OCI-LY7 (cell line): ENCODE measurements around the gene CLEC2L. TPM values are rescaled to one million over a fixed set of nuclear protein-coding genes. Genes with fewer than 3 reads are reported as not detected.

Experiments
- BruUV-seq: library from RNA; stranded (reverse); fragments of 400-500 nt; replicated peaks from 2 replicates; lab custom pipeline; 2021; lab: Mats Ljungman, UMichigan
- CTCF ChIA-PET: fragments of 300-600 bp; sonication (Branson Sonifier 250); formaldehyde crosslinking; loops from one replicate; lab custom pipeline; 2022; ENCODE audit warnings: antibody characterized with exemption; ENCODE audit not compliant: unreplicated experiment; lab: Charles Lee
- POLR2A ChIA-PET: fragments of 300-600 bp; sonication (Branson Sonifier 250); formaldehyde crosslinking; loops from one replicate; lab custom pipeline; 2022; ENCODE audit warnings: antibody characterized with exemption; lab: Charles Lee
- DNase-seq: peaks from one replicate; pipeline ENCODE4 v3.0.0-alpha.2; 2015; ENCODE audit warnings: low spot score
- H2AFZ ChIP-seq: fragments of 200-600 bp; sonication (generic), shearing (Covaris generic); 2 replicates; pipeline ENCODE4 v1.6.1; 2014; ENCODE audit warnings: mild to moderate bottlenecking, antibody characterized with exemption, low read length, moderate library complexity
- H3K27ac ChIP-seq: fragments of 200-600 bp; sonication (generic); 2 replicates; pipeline ENCODE4 v1.5.1; 2014; ENCODE audit warnings: mixed run types, low read depth, mild to moderate bottlenecking, moderate library complexity, low read length, inconsistent platforms; ENCODE audit not compliant: poor library complexity, severe bottlenecking
- H3K36me3 ChIP-seq: fragments of 200-600 bp; sonication (generic); 2 replicates; pipeline ENCODE4 v1.6.1; 2014; ENCODE audit warnings: mild to moderate bottlenecking, antibody characterized with exemption, low read length, moderate library complexity, mixed read lengths; ENCODE audit not compliant: insufficient read depth
- H3K4me1 ChIP-seq: fragments of 200-600 bp; sonication (generic); 2 replicates; pipeline ENCODE4 v1.5.1; 2014; ENCODE audit warnings: mild to moderate bottlenecking, low read length; ENCODE audit not compliant: insufficient read depth, poor library complexity, severe bottlenecking
- H3K4me2 ChIP-seq: fragments of 200-600 bp; sonication (generic); 2 replicates; pipeline ENCODE4 v1.6.1; 2014; ENCODE audit warnings: mild to moderate bottlenecking, low read length
- H3K4me3 ChIP-seq: fragments of 200-600 bp; sonication (generic); 2 replicates; pipeline ENCODE4 v1.5.1; 2014; ENCODE audit warnings: mild to moderate bottlenecking, low read depth, low read length; ENCODE audit not compliant: poor library complexity, severe bottlenecking
- H3K79me2 ChIP-seq: fragments of 200-600 bp; sonication (generic); 2 replicates; pipeline ENCODE4 v1.6.1; 2016; ENCODE audit warnings: low read depth, mild to moderate bottlenecking, low read length, moderate library complexity, mixed read lengths; ENCODE audit not compliant: insufficient read depth
- H3K9me2 ChIP-seq: fragments of 200-600 bp; sonication (generic); 2 replicates; pipeline ENCODE4 v1.6.1; 2016; ENCODE audit warnings: mild to moderate bottlenecking, low read length, mixed read lengths; ENCODE audit not compliant: insufficient read depth
- H3K9me3 ChIP-seq: fragments of 200-600 bp; sonication (generic); 2 replicates; pipeline ENCODE4 v1.6.1; 2014; ENCODE audit warnings: mild to moderate bottlenecking, mixed run types, low read length, mixed read lengths
- H4K20me1 ChIP-seq: fragments of 200-600 bp; sonication (generic); 2 replicates; pipeline ENCODE4 v1.6.1; 2014; ENCODE audit warnings: mild to moderate bottlenecking, antibody characterized with exemption, low read length, moderate library complexity, mixed read lengths; ENCODE audit not compliant: insufficient read depth
- EZH2phosphoT487 ChIP-seq: fragments of 200-600 bp; sonication (generic); IDR thresholded peaks from 2 replicates; pipeline ENCODE4 v1.6.1; 2018; ENCODE audit warnings: low read depth, borderline replicate concordance, mild to moderate bottlenecking, mixed run types, antibody characterized with exemption, low read length, moderate library complexity, mixed read lengths
- intact Hi-C: fragments of 100-400 bp; cut with micrococcal nuclease; formaldehyde crosslinking; loops from one replicate; pipeline ENCODE4 v1.10.0; 2022; ENCODE audit not compliant: unreplicated experiment
- total RNA-seq, 2 experiments: library from RNA; depleted of rRNA in 1 of 2; stranded (reverse); fragments of >200 nt in 1 of 2; shearing (Covaris generic) in 1 of 2; gene quantifications; 2 replicates each; pipeline ENCODE4 v1.2.3, GENCODE V29; 2014 to 2022
- TF ChIP-seq, protein P1 (sequence below): fragments of 200-600 bp; sonication (generic); conservative IDR thresholded peaks from 2 replicates; pipeline ENCODE4 v1.5.1; 2014; ENCODE audit warnings: mild to moderate bottlenecking, antibody characterized with exemption, low read length, moderate library complexity, mixed read lengths

The CLEC2L gene
- total RNA-seq, 2 experiments from 2014 or later = not detected

- H3K4me3 ChIP-seq = no peak overlapping the region
- no peaks in the 10 kb centered on the region for H3K9me3 ChIP-seq
- no peak overlapping the region for H2AFZ ChIP-seq
- no peaks in the 10 kb centered on the region for H3K4me1 ChIP-seq
- BruUV-seq = no TSS peak
- H3K4me2 ChIP-seq = no peak overlapping the region
- no peaks in the 10 kb centered on the region for H4K20me1 ChIP-seq
- ChIA-PET POLR2A (interaction anchor here (0.6 kb wide), 1 partner anchor 17 kb away, joined by 3 read pairs; no protein-coding TSS in a partner anchor), CTCF (no interaction called here)
- DNase-seq = no peak
- no peaks in the 10 kb centered on the region for H3K36me3 ChIP-seq
- intact Hi-C loops = loop anchor here (10.0 kb wide), 1 partner anchor 123 kb away; no protein-coding TSS in a partner anchor
- TF ChIP-seq, protein P1, sequence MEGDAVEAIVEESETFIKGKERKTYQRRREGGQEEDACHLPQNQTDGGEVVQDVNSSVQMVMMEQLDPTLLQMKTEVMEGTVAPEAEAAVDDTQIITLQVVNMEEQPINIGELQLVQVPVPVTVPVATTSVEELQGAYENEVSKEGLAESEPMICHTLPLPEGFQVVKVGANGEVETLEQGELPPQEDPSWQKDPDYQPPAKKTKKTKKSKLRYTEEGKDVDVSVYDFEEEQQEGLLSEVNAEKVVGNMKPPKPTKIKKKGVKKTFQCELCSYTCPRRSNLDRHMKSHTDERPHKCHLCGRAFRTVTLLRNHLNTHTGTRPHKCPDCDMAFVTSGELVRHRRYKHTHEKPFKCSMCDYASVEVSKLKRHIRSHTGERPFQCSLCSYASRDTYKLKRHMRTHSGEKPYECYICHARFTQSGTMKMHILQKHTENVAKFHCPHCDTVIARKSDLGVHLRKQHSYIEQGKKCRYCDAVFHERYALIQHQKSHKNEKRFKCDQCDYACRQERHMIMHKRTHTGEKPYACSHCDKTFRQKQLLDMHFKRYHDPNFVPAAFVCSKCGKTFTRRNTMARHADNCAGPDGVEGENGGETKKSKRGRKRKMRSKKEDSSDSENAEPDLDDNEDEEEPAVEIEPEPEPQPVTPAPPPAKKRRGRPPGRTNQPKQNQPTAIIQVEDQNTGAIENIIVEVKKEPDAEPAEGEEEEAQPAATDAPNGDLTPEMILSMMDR = no peak
- H3K79me2 ChIP-seq = no peaks in the 10 kb centered on the region
- no peak overlapping the region for H3K27ac ChIP-seq
- H3K9me2 ChIP-seq = no peaks in the 10 kb centered on the region
These were observed 21.3 kb upstream of the CLEC2L start for GRCh38 chr7:139502226-139502625.

DNA sequence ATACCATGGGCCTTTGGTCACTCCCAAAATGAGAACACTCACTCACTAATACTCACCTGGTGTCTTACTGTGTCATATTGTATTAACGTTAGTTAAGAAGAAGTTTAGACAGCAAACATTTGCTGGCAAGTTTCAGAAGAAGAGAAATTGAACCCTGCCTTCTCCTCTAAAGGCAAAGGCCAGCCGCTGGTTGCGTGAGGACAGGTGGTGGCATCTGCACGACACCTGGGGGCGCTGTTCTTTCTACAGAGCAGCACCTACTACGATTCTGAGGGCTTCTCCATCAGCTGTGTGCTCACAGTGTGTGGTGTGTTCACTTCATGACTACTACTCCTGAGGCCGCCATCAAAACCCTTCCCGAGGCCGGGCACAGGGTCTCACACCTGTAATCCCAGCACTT is 17.9 kb upstream of the CLEC2L start:
- no peaks in the 10 kb centered on the region for H3K9me3 ChIP-seq
- TF ChIP-seq, protein P1 = peak; percentile 55
- TF ChIP-seq EZH2phosphoT487 = no peak
- DNase-seq = peak; percentile 16
- BruUV-seq = no TSS peak
- intact Hi-C loops = loop anchor here (10.0 kb wide), 1 partner anchor 119 kb away; no protein-coding TSS in a partner anchor
- H3K4me3 ChIP-seq = no peak overlapping the region
- H3K4me1 ChIP-seq = no peaks in the 10 kb centered on the region
- no peaks in the 10 kb centered on the region for H3K79me2 ChIP-seq
- H4K20me1 ChIP-seq = no peaks in the 10 kb centered on the region
- no peak overlapping the region for H3K4me2 ChIP-seq
- H2AFZ ChIP-seq = no peak overlapping the region
- CTCF ChIA-PET = no interaction called here
- H3K9me2 ChIP-seq = no peaks in the 10 kb centered on the region
- no peaks in the 10 kb centered on the region for H3K36me3 ChIP-seq
- POLR2A ChIA-PET = interaction anchor here (0.5 kb wide), 1 partner anchor 80 kb away, joined by 5 read pairs; no protein-coding TSS in a partner anchor
- no peak overlapping the region for H3K27ac ChIP-seq

- BruUV-seq = no TSS peak
- no peak overlapping the region for H2AFZ ChIP-seq
- ChIA-PET POLR2A (no interaction called here), CTCF (no interaction called here)
- H3K79me2 ChIP-seq = no peaks in the 10 kb centered on the region
- no peak overlapping the region for H3K4me3 ChIP-seq
- H3K4me2 ChIP-seq = no peak overlapping the region
- H3K9me2 ChIP-seq = no peaks in the 10 kb centered on the region
- H3K4me1 ChIP-seq = no peaks in the 10 kb centered on the region
- H3K9me3 ChIP-seq = no peaks in the 10 kb centered on the region
- no peak for DNase-seq
- intact Hi-C loops = loop anchor here (10.0 kb wide), 1 partner anchor 115 kb away; no protein-coding TSS in a partner anchor
- no peaks in the 10 kb centered on the region for H4K20me1 ChIP-seq
- no peaks in the 10 kb centered on the region for H3K36me3 ChIP-seq
- TF ChIP-seq, protein P1 = no peak
- H3K27ac ChIP-seq = no peak overlapping the region
These were observed 13.9 kb upstream of the CLEC2L start for GRCh38 chr7:139509535-139509934.
